HEK293T (cell line): ENCODE measurements around the gene TUBB1.

ENCODE experiments used
- FOXM1 ChIP-seq: fragments of 450-650 bp; IDR thresholded peaks from 2 replicates; pipeline ENCODE4 v1.6.1; 2017; ENCODE audit warnings: mild to moderate bottlenecking, borderline replicate concordance
- HDGF ChIP-seq: fragments of 450-650 bp; IDR thresholded peaks from 2 replicates; pipeline ENCODE4 v1.6.1; 2017; ENCODE audit warnings: antibody characterized with exemption, borderline replicate concordance
- L3MBTL2 ChIP-seq: fragments of 450-650 bp; conservative IDR thresholded peaks from 2 replicates; pipeline ENCODE4 v1.6.1; 2016; ENCODE audit warnings: mild to moderate bottlenecking
- SP1 ChIP-seq: fragments of 450-650 bp; IDR thresholded peaks from 2 replicates; pipeline ENCODE4 v1.6.1; 2017
- TARDBP ChIP-seq: fragments of 450-650 bp; IDR thresholded peaks from 2 replicates; pipeline ENCODE4 v1.6.1; 2016

DNA sequence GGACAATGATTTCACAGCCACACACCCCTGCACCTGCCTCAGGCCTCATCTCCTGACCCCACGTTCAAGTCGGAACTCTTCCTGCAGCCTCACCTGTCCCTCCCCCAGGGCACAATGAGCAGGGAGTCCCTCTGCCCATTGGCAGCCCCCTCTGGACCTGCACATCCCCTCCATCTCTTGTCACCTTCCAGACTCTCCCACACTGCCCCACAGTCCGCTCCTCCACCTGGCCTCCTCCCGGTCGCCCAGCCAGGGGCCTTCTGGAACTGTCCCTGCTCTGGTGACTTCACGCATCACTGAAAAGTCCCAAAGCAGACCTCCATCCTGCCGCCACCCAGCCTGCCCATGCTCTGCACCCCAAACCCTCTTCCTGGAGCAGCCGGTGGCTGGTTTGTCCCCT, 16.8 kb upstream of the TUBB1 start:
- TF ChIP-seq FOXM1 (no peak), TARDBP (no peak), L3MBTL2 (no peak), SP1 (no peak), HDGF (no peak)
